LNCAP (cell line): ENCODE results near the gene PTBP3.

Experiments used
- TF ChIP-seq, protein P1 (sequence below): fragments of 450-650 bp; IDR thresholded peaks from 2 replicates; pipeline ENCODE4 v1.5.1; 2017; ENCODE audit warnings: mild to moderate bottlenecking

PTBP3 gene

GRCh38 chr9:112233769-112234168 lies 99.7 kb downstream of the PTBP3 start:
- TF ChIP-seq, protein P1, sequence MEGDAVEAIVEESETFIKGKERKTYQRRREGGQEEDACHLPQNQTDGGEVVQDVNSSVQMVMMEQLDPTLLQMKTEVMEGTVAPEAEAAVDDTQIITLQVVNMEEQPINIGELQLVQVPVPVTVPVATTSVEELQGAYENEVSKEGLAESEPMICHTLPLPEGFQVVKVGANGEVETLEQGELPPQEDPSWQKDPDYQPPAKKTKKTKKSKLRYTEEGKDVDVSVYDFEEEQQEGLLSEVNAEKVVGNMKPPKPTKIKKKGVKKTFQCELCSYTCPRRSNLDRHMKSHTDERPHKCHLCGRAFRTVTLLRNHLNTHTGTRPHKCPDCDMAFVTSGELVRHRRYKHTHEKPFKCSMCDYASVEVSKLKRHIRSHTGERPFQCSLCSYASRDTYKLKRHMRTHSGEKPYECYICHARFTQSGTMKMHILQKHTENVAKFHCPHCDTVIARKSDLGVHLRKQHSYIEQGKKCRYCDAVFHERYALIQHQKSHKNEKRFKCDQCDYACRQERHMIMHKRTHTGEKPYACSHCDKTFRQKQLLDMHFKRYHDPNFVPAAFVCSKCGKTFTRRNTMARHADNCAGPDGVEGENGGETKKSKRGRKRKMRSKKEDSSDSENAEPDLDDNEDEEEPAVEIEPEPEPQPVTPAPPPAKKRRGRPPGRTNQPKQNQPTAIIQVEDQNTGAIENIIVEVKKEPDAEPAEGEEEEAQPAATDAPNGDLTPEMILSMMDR, result no peak

- TF ChIP-seq, protein P1, result no peak
These were observed 101.2 kb downstream of the PTBP3 start for GRCh38 chr9:112232233-112232632.

GRCh38 chr9:112226091-112226490 lies 107.3 kb downstream of the PTBP3 start:
- TF ChIP-seq, protein P1, result no peak

DNA sequence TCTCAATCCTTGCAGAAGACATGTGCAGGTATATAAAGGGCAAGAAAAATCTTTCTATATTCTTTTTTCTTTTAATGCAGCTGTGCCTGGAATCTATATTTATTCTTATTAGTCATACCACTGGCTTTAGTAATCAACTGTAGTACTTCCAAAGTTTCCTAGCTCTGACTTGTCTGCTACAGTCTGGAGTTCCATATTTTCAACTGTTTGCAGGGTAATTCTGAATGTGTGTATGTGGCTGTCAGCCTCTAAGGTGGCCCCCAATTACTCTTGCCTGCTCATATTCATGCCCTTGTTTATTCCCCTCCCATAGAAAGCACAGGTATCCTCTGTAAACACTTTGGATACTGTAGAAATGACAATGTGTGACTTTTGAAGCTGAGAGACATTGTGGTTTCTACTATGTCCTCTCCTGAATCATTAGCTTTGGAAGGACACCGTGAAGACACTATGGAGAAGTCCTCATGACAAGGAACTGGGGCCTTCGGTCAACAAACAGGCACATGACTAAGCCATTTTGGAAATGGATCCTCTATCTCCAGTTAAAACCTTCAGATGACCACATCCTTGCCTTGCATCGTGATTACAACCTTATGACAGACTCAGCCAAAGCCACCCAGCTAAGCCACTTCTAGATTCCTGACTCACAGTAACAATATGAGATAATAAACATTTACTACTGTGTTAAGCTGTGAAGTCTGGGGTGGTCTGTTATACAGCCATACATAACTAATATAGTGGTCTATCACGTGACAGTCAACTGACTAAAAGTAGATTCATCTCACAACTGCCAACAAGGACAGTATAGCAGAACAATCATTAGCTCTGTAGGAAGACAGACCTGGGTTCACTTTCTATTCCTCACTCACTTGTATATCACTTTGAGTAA lies 108.8 kb downstream of the PTBP3 start:
- TF ChIP-seq, protein P1, result no peak

DNA sequence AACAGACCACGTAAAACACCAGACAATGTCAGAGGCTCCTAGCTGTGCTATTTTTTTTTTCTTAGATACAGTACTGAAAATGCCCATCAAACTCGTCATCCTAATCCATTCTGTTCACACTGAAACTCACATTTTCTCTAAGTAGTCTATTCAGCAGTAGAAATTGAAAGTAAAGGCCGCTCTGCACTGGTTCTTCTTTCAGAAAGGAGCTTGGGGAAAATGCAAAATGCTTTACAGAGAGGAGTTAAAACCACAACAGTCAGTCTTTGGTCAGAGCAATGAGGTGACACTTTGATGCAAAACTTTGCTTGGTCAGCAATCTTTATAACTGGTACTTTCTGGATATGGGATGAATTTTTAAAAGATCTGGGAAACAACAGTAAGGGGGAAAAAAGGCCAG lies 114.5 kb downstream of the PTBP3 start:
- TF ChIP-seq, protein P1, result no peak

GRCh38 chr9:112212926-112213325 lies 120.5 kb downstream of the PTBP3 start:
- TF ChIP-seq, protein P1, result no peak

DNA sequence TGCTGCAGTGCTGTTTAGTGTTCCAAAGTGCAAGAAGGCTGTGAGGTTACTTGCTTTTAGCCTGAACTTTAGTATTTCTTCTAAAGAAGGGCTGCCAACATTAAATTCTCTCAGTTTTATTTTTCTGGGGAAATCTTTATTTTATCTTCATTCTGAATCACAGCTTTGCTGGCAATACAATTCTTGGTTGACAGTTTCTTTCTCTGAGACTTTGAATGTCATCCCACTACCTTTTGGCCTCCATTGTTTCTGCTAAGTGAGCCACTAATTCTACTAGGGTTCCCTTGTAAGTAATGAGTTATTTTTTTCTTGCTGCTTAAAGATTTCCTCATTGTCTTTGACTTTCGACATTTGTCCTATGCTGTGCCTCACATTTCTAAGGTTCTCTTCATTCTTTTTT lies 126.0 kb downstream of the PTBP3 start:
- TF ChIP-seq, protein P1, result no peak
